HepG2 (cell line): ENCODE results near the gene MPIG6B. TPM values are rescaled to one million over a fixed set of nuclear protein-coding genes. Genes with fewer than 3 reads are reported as not detected.

ENCODE experiments used
- BCL3 ChIP-seq: sonication (generic); formaldehyde crosslinking; IDR thresholded peaks from 2 replicates; pipeline ENCODE4 v1.5.1; 2020; ENCODE audit warnings: mild to moderate bottlenecking, missing genetic modification reagents, moderate library complexity
- ETV5 ChIP-seq: IDR thresholded peaks from 2 replicates; pipeline ENCODE4 v1.6.1; 2018; ENCODE audit warnings: missing biosample characterization, missing genetic modification reagents, inconsistent platforms, borderline replicate concordance
- FOXA1 ChIP-seq, 2 experiments: fragments of 450-650 bp in 1 of 2; sonication (generic) in 1 of 2; formaldehyde crosslinking in 1 of 2; IDR thresholded peaks; 2 replicates each; pipeline versions ENCODE4 v1.4.0 to v1.6.1; 2016 to 2020; ENCODE audit warnings: missing genetic modification reagents in 1 of 2
- IKZF5 ChIP-seq: IDR thresholded peaks from 2 replicates; pipeline ENCODE4 v1.6.1; 2018; ENCODE audit warnings: missing genetic modification reagents, mild to moderate bottlenecking, missing compliant biosample characterization
- ISX ChIP-seq: sonication (generic); formaldehyde crosslinking; conservative IDR thresholded peaks from 2 replicates; pipeline ENCODE4 v1.5.0; 2020; ENCODE audit warnings: missing genetic modification reagents
- MBNL3 ChIP-seq: fragments of 250-450 bp; sonication (Bioruptor Pico); conservative IDR thresholded peaks from 2 replicates; pipeline ENCODE4 v1.8.0; 2022; ENCODE audit warnings: mild to moderate bottlenecking, inconsistent platforms
- MZF1 ChIP-seq: sonication (generic); formaldehyde crosslinking; IDR thresholded peaks from 2 replicates; pipeline ENCODE4 v1.8.1; 2023; ENCODE audit warnings: mild to moderate bottlenecking, missing genetic modification reagents, borderline replicate concordance
- NCOR1 ChIP-seq: fragments of 200-600 bp; sonication (generic); IDR thresholded peaks from 2 replicates; pipeline ENCODE4 v1.7.0; 2017; ENCODE audit warnings: antibody characterized with exemption, low read length, borderline replicate concordance
- NFE2 ChIP-seq: sonication (generic); formaldehyde crosslinking; IDR thresholded peaks from 2 replicates; pipeline ENCODE4 v1.4.0; 2020; ENCODE audit warnings: missing genetic modification reagents
- ONECUT2 ChIP-seq: sonication (generic); formaldehyde crosslinking; IDR thresholded peaks from 2 replicates; pipeline ENCODE4 v1.4.0; 2020; ENCODE audit warnings: missing genetic modification reagents
- PHF21A ChIP-seq: sonication (generic); formaldehyde crosslinking; IDR thresholded peaks from 2 replicates; pipeline ENCODE4 v1.5.0; 2020; ENCODE audit warnings: mild to moderate bottlenecking, missing genetic modification reagents
- SMAD3 ChIP-seq: sonication (generic); formaldehyde crosslinking; IDR thresholded peaks from 2 replicates; pipeline ENCODE4 v1.4.0; 2020; ENCODE audit warnings: missing genetic modification reagents
- SRSF4 ChIP-seq: fragments of 200-400 bp; formaldehyde crosslinking; IDR thresholded peaks from one replicate; pipeline ENCODE4 v1.6.1; 2018; ENCODE audit warnings: mild to moderate bottlenecking, low read depth, low read length, moderate library complexity; ENCODE audit not compliant: poor library complexity, severe bottlenecking
- TBX2 ChIP-seq: sonication (generic); formaldehyde crosslinking; IDR thresholded peaks from 2 replicates; pipeline ENCODE4 v1.5.0; 2020; ENCODE audit warnings: missing genetic modification reagents, mild to moderate bottlenecking, borderline replicate concordance
- THYN1 ChIP-seq: sonication (generic); formaldehyde crosslinking; IDR thresholded peaks from 2 replicates; pipeline ENCODE4 v1.8.1; 2023; ENCODE audit warnings: low read depth, mild to moderate bottlenecking, moderate library complexity, missing genetic modification reagents, borderline replicate concordance
- YEATS2 ChIP-seq: sonication (generic); formaldehyde crosslinking; IDR thresholded peaks from 2 replicates; pipeline ENCODE4 v1.4.0; 2020; ENCODE audit warnings: missing genetic modification reagents, borderline replicate concordance
- ZFP82 ChIP-seq: sonication (generic); formaldehyde crosslinking; IDR thresholded peaks from 2 replicates; pipeline ENCODE4 v1.5.1; 2020; ENCODE audit warnings: mild to moderate bottlenecking, missing genetic modification reagents, borderline replicate concordance
- ZNF143 ChIP-seq: sonication (generic); formaldehyde crosslinking; IDR thresholded peaks from 2 replicates; pipeline ENCODE4 v1.4.0; 2020; ENCODE audit warnings: missing genetic modification reagents
- ZNF773 ChIP-seq: sonication (generic); formaldehyde crosslinking; IDR thresholded peaks from 2 replicates; pipeline ENCODE4 v1.4.0; 2020; ENCODE audit warnings: missing genetic modification reagents, borderline replicate concordance
- ZNF784 ChIP-seq: sonication (generic); formaldehyde crosslinking; IDR thresholded peaks from 2 replicates; pipeline ENCODE4 v1.5.1; 2020; ENCODE audit warnings: missing genetic modification reagents, mild to moderate bottlenecking, borderline replicate concordance
- ZSCAN29 ChIP-seq: sonication (generic); formaldehyde crosslinking; conservative IDR thresholded peaks from 2 replicates; pipeline ENCODE4 v1.4.0; 2020; ENCODE audit warnings: mild to moderate bottlenecking, missing genetic modification reagents
- ZSCAN31 ChIP-seq: sonication (generic); formaldehyde crosslinking; IDR thresholded peaks from 2 replicates; pipeline ENCODE4 v1.5.0; 2020; ENCODE audit warnings: low read depth, mild to moderate bottlenecking, missing genetic modification reagents
- polyA plus RNA-seq, 8 experiments: library from polyadenylated mRNA; depleted of rRNA in 3 of 8; stranded (reverse) in 7 of 8; unstranded in 1 of 8; fragments of >200 nt; fragmentation: Illumina TruSeq in 4 of 8; extraction: Trizol in 4 of 8; gene quantifications; 2 replicates each; pipeline versions ENCODE4 v1.2.1 to v1.2.3, GENCODE V29; 2011 to 2016; ENCODE audit warnings: low read depth in 4 of 8, missing spikeins in 1 of 8, mixed read lengths in 1 of 8; ENCODE audit not compliant: insufficient read depth in 1 of 8
- total RNA-seq, 5 experiments: library from RNA; depleted of rRNA; stranded (reverse); fragments of >200 nt; fragmentation: Illumina TruSeq; extraction: Trizol; gene quantifications; 2 replicates each; pipeline ENCODE4 v1.2.3, GENCODE V29; 2016; ENCODE audit warnings: low read depth in 1 of 5
- TF ChIP-seq, protein P1 (sequence below): IDR thresholded peaks from 2 replicates; pipeline ENCODE4 v1.4.0; 2020; ENCODE audit warnings: mild to moderate bottlenecking, missing genetic modification reagents

MPIG6B gene
- total and polyA plus RNA-seq, 2 of the 13 experiments (the other 11 are each of a cell fraction or from before 2014, with no cell fraction given) = not detected

DNA sequence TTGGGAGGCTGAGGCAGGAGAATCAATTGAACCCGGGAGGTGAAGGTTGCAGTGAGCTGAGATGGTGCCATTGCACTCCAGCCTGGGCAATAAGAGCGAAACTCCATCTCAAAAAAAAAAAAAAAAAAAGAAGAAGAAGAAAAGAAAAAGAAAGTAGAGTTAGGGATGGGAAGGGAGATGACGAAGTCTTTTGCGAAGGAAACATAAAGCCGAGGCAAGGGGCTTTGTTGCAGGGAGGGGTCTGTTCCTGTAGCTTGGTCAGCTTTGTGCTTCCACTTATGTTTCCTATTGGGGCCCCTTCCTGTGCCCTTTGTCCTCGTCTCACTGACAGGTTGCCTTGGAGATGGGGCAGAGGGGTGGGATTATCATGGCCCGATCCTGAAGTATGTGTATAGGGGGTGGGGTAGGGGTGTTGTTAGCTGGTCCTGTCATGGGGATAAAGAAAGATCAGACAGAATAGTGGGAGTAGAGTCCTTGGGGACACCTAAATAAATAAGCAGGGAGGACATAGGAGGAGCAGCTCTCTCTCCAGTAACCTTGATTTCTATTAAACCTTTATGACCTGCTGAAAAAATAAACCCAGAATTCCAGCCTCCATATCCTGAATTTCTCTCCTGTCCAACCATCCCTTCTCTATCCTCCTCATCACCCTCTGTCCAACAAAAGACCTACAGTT, 14.3 kb downstream of the MPIG6B start (continued):
- TF ChIP-seq TBX2 (CRISPR knock-in tag) (peak; percentile 83), PHF21A (peak; percentile 90), ZNF143 (CRISPR knock-in tag) (0 out of 2 replicates have a peak, but pooled peaks have one; percentile 14), ONECUT2 (CRISPR knock-in tag) (no peak), ZSCAN31 (CRISPR knock-in tag) (0 out of 2 replicates have a peak, but pooled peaks have one; percentile 7), ETV5 (CRISPR knock-in tag) (peak; percentile 96), ZFP82 (CRISPR knock-in tag) (no peak), NFE2 (CRISPR knock-in tag) (no peak), ZNF784 (CRISPR knock-in tag) (no peak), NCOR1 (peak; percentile 88), MZF1 (CRISPR knock-in tag) (no peak), ZSCAN29 (no peak), MBNL3 (CRISPR knock-in tag) (no peak), SMAD3 (no peak), ISX (CRISPR knock-in tag) (no peak), IKZF5 (CRISPR knock-in tag) (peak; percentile 85), FOXA1 (IDR thresholded peaks at IDR 0.05) (0 out of 2 replicates have a peak, but pooled peaks have one; percentile 4), FOXA1 (CRISPR knock-in tag; IDR thresholded peaks at IDR 0.05) (peak; percentile 89), BCL3 (no peak), YEATS2 (peak; percentile 9; the same call in 1 of the 2 replicates), ZNF773 (CRISPR knock-in tag) (no peak), THYN1 (CRISPR knock-in tag) (no peak), SRSF4 (no peak)
- TF ChIP-seq, protein P1, sequence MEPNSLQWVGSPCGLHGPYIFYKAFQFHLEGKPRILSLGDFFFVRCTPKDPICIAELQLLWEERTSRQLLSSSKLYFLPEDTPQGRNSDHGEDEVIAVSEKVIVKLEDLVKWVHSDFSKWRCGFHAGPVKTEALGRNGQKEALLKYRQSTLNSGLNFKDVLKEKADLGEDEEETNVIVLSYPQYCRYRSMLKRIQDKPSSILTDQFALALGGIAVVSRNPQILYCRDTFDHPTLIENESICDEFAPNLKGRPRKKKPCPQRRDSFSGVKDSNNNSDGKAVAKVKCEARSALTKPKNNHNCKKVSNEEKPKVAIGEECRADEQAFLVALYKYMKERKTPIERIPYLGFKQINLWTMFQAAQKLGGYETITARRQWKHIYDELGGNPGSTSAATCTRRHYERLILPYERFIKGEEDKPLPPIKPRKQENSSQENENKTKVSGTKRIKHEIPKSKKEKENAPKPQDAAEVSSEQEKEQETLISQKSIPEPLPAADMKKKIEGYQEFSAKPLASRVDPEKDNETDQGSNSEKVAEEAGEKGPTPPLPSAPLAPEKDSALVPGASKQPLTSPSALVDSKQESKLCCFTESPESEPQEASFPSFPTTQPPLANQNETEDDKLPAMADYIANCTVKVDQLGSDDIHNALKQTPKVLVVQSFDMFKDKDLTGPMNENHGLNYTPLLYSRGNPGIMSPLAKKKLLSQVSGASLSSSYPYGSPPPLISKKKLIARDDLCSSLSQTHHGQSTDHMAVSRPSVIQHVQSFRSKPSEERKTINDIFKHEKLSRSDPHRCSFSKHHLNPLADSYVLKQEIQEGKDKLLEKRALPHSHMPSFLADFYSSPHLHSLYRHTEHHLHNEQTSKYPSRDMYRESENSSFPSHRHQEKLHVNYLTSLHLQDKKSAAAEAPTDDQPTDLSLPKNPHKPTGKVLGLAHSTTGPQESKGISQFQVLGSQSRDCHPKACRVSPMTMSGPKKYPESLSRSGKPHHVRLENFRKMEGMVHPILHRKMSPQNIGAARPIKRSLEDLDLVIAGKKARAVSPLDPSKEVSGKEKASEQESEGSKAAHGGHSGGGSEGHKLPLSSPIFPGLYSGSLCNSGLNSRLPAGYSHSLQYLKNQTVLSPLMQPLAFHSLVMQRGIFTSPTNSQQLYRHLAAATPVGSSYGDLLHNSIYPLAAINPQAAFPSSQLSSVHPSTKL (CRISPR knock-in tag) = peak; percentile 53
